Measurements from ENCODE around the gene ZNF649.
"Not testable (repeated sequence)": the region's sequence is repeated elsewhere in the genome, so short reads cannot be mapped to it uniquely, and the experiment has no call there.

GRCh38 chr19:51907981-51908380 is 3.2 kb upstream of the ZNF649 start:
- TF ChIP-seq EZH2phosphoT487 (IDR thresholded peaks at IDR 0.05; ENCODE audit: insufficient read depth, low read depth); EZH2 (IDR thresholded peaks at IDR 0.05; ENCODE audit: insufficient read depth, poor library complexity, severe bottlenecking): not testable (repeated sequence)
